Astrocyte (in vitro differentiated cells and primary cell): Measurements from ENCODE around the gene LRRTM3. TPM values are rescaled to one million over a fixed set of nuclear protein-coding genes. Genes with fewer than 3 reads are reported as not detected.

Experiments
- DNase-seq: peaks from one replicate; pipeline ENCODE4 v3.0.0-alpha.2; 2010; ENCODE audit warnings: low read depth
- FAIRE-seq: peaks from 2 replicates; lab custom pipeline; 2011; peaks lifted over from hg19 to GRCh38; lab: Jason Lieb, UNC
- H2AFZ ChIP-seq: 2 replicates; pipeline ENCODE4 v1.6.0; 2012; ENCODE audit warnings: low read depth, low read length, inconsistent platforms
- H3K27ac ChIP-seq: 2 replicates; pipeline ENCODE4 v1.5.1; 2011; ENCODE audit warnings: low read depth, low read length, inconsistent platforms
- H3K27me3 ChIP-seq: 2 replicates; pipeline ENCODE4 v1.6.0; 2011; ENCODE audit warnings: low read length, inconsistent platforms; ENCODE audit not compliant: insufficient read depth
- H3K36me3 ChIP-seq: 2 replicates; pipeline ENCODE4 v1.5.1; 2011; ENCODE audit warnings: low read length, inconsistent platforms; ENCODE audit not compliant: insufficient read depth
- H3K4me1 ChIP-seq: 2 replicates; pipeline ENCODE4 v1.5.1; 2011; ENCODE audit warnings: low read length, inconsistent platforms; ENCODE audit not compliant: insufficient read depth
- H3K4me2 ChIP-seq: 2 replicates; pipeline ENCODE4 v1.6.0; 2012; ENCODE audit warnings: low read length, inconsistent platforms
- H3K4me3 ChIP-seq: 2 replicates; pipeline ENCODE4 v1.5.1; 2011; ENCODE audit warnings: low read depth, mild to moderate bottlenecking, low read length, inconsistent platforms; ENCODE audit not compliant: insufficient read depth
- H3K79me2 ChIP-seq: 2 replicates; pipeline ENCODE4 v1.6.0; 2012; ENCODE audit warnings: mild to moderate bottlenecking, low read length, inconsistent platforms; ENCODE audit not compliant: insufficient read depth
- H3K9ac ChIP-seq: 2 replicates; pipeline ENCODE4 v1.6.0; 2012; ENCODE audit warnings: mild to moderate bottlenecking, low read length, inconsistent platforms
- H3K9me3 ChIP-seq: 2 replicates; pipeline ENCODE4 v1.5.1; 2012; ENCODE audit warnings: low read depth, mild to moderate bottlenecking, low read length, inconsistent platforms; ENCODE audit not compliant: insufficient read depth
- H4K20me1 ChIP-seq: 2 replicates; pipeline ENCODE4 v1.6.0; 2012; ENCODE audit warnings: low read length, inconsistent platforms; ENCODE audit not compliant: insufficient read depth
- H3K27ac Mint-ChIP-seq: one replicate; pipeline ENCODE4 v1.8.0; 2021; ENCODE audit warnings: mild to moderate bottlenecking, mixed read lengths; ENCODE audit not compliant: unreplicated experiment
- H3K27me3 Mint-ChIP-seq: one replicate; pipeline ENCODE4 v1.8.0; 2021; ENCODE audit warnings: low read depth, mixed read lengths; ENCODE audit not compliant: unreplicated experiment
- H3K36me3 Mint-ChIP-seq: one replicate; pipeline ENCODE4 v1.8.0; 2021; ENCODE audit warnings: low read depth, mixed read lengths; ENCODE audit not compliant: unreplicated experiment
- H3K4me1 Mint-ChIP-seq: one replicate; pipeline ENCODE4 v1.8.0; 2021; ENCODE audit warnings: low read depth, mixed read lengths; ENCODE audit not compliant: unreplicated experiment
- H3K4me3 Mint-ChIP-seq: one replicate; pipeline ENCODE4 v1.8.0; 2021; ENCODE audit warnings: mild to moderate bottlenecking, moderate library complexity, mixed read lengths; ENCODE audit not compliant: unreplicated experiment
- H3K9me3 Mint-ChIP-seq: one replicate; pipeline ENCODE4 v1.8.0; 2021; ENCODE audit warnings: mild to moderate bottlenecking, mixed read lengths; ENCODE audit not compliant: unreplicated experiment
- EZH2 ChIP-seq: IDR thresholded peaks from 2 replicates; pipeline ENCODE4 v1.6.1; 2012; ENCODE audit warnings: mild to moderate bottlenecking, low read length, inconsistent platforms; ENCODE audit not compliant: insufficient read depth
- total RNA-seq: library from RNA; stranded (reverse); gene quantifications from 2 replicates; pipeline ENCODE4 v1.2.1, GENCODE V29; 2021
- TF ChIP-seq, protein P1 (sequence below): IDR thresholded peaks from 2 replicates; pipeline ENCODE4 v1.5.1; 2011; ENCODE audit warnings: low read depth, mild to moderate bottlenecking, inconsistent platforms, low read length, moderate library complexity; ENCODE audit not compliant: insufficient read depth

The LRRTM3 gene
- total RNA-seq, 1 donor from 2014 or later: 0.09 TPM

DNA sequence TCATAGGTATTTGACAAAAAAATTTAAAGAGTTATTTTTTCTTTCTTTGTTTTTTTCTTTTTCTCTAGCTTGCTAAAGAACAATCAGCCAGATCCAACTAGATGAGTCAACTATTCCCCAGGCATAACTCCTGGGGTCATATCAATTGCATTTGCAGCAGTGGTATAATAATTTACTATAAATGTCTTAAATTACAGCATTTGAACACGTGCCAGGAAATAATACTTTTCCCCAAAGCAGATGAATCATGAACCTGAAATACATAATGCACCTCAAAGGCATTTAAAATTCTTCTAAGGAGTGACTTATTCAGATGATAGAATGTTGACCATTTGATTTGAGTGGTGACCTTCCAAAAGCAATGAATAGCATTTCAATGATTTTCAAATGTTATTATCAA is 190.1 kb downstream of the LRRTM3 start:
- H3K4me1 Mint-ChIP-seq: peaks cover 2% of the 10 kb centered on the region
- no peaks in the 10 kb centered on the region for H3K27me3 ChIP-seq
- H3K36me3 Mint-ChIP-seq: no peaks in the 10 kb centered on the region
- H3K4me2 ChIP-seq: no peak overlapping the region
- peak; percentile 34 for DNase-seq
- H3K9me3 Mint-ChIP-seq: no peaks in the 10 kb centered on the region
- H3K27ac Mint-ChIP-seq: no peak overlapping the region
- no peaks in the 10 kb centered on the region for H3K9me3 ChIP-seq
- no peaks in the 10 kb centered on the region for H4K20me1 ChIP-seq
- no peak overlapping the region for H2AFZ ChIP-seq
- H3K4me3 Mint-ChIP-seq: no peak overlapping the region
- H3K4me1 ChIP-seq: peaks cover 3% of the 10 kb centered on the region
- H3K27me3 Mint-ChIP-seq: no peaks in the 10 kb centered on the region
- TF ChIP-seq, protein P1, sequence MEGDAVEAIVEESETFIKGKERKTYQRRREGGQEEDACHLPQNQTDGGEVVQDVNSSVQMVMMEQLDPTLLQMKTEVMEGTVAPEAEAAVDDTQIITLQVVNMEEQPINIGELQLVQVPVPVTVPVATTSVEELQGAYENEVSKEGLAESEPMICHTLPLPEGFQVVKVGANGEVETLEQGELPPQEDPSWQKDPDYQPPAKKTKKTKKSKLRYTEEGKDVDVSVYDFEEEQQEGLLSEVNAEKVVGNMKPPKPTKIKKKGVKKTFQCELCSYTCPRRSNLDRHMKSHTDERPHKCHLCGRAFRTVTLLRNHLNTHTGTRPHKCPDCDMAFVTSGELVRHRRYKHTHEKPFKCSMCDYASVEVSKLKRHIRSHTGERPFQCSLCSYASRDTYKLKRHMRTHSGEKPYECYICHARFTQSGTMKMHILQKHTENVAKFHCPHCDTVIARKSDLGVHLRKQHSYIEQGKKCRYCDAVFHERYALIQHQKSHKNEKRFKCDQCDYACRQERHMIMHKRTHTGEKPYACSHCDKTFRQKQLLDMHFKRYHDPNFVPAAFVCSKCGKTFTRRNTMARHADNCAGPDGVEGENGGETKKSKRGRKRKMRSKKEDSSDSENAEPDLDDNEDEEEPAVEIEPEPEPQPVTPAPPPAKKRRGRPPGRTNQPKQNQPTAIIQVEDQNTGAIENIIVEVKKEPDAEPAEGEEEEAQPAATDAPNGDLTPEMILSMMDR: no peak
- TF ChIP-seq EZH2: no peak
- H3K4me3 ChIP-seq: no peak overlapping the region
- H3K79me2 ChIP-seq: no peaks in the 10 kb centered on the region
- H3K27ac ChIP-seq: no peak overlapping the region
- H3K9ac ChIP-seq: no peak overlapping the region
- FAIRE-seq: no peak
- H3K36me3 ChIP-seq: no peaks in the 10 kb centered on the region

DNA sequence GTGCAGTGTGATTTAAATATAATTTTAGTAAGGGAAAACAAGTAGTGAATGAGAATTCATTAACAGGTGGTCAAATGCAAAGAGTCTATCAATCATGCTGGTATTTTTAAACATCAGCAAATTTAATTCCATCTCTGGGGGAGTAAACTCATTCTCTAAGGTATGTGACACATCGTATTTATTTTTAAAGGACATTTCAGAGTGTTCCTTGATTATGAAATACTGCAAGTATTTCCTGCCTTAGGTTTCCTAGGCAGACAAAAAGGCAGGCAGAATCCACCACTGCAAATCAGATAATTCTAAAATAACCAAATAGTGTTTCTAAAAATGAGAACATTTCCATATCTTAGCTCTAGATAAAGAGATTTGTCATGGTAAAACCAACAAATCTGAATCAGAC is 193.8 kb downstream of the LRRTM3 start:
- Histone ChIP-seq H3K9me3 (no peaks in the 10 kb centered on the region), H3K4me1 (peaks cover 3% of the 10 kb centered on the region), H3K79me2 (no peaks in the 10 kb centered on the region), H3K27ac (no peak overlapping the region), H2AFZ (no peak overlapping the region), H3K27me3 (no peaks in the 10 kb centered on the region), H4K20me1 (no peaks in the 10 kb centered on the region), H3K36me3 (no peaks in the 10 kb centered on the region), H3K4me3 (no peak overlapping the region), H3K9ac (no peak overlapping the region), H3K4me2 (no peak overlapping the region)
- no peaks in the 10 kb centered on the region for H3K9me3 Mint-ChIP-seq
- H3K4me3 Mint-ChIP-seq: no peak overlapping the region
- H3K27ac Mint-ChIP-seq: no peak overlapping the region
- peaks cover 2% of the 10 kb centered on the region for H3K4me1 Mint-ChIP-seq
- no peaks in the 10 kb centered on the region for H3K27me3 Mint-ChIP-seq
- DNase-seq (peak; percentile 1), FAIRE-seq (no peak)
- no peaks in the 10 kb centered on the region for H3K36me3 Mint-ChIP-seq
- TF ChIP-seq, protein P1: no peak
- TF ChIP-seq EZH2: no peak

DNA sequence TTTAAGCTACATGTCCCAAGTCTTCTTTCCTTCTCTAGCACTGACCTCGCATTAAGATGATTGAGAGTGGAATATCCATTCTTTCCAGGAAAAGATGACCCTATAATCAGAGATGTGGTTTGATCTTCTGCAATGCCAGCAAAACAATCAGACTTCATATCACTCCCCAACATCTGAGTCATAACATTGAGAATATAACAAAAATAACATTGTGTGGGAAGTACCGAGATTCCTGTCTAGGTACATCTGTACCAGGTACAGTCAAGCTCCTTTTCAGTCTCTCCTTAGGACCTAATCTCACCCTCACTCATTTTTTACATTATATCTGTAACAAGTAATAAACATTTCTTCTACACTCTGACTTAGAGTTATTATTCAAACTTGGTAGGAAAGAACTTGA is 201.6 kb downstream of the LRRTM3 start:
- H3K4me3 Mint-ChIP-seq: no peak overlapping the region
- Histone ChIP-seq H3K79me2 (no peaks in the 10 kb centered on the region), H3K27me3 (no peaks in the 10 kb centered on the region), H3K4me2 (no peak overlapping the region), H3K9me3 (no peaks in the 10 kb centered on the region), H4K20me1 (no peaks in the 10 kb centered on the region), H3K4me3 (no peak overlapping the region), H3K4me1 (no peaks in the 10 kb centered on the region), H3K9ac (no peak overlapping the region), H2AFZ (no peak overlapping the region), H3K36me3 (no peaks in the 10 kb centered on the region), H3K27ac (no peak overlapping the region)
- no peak for FAIRE-seq
- no peaks in the 10 kb centered on the region for H3K9me3 Mint-ChIP-seq
- H3K4me1 Mint-ChIP-seq: no peaks in the 10 kb centered on the region
- no peak overlapping the region for H3K27ac Mint-ChIP-seq
- no peaks in the 10 kb centered on the region for H3K36me3 Mint-ChIP-seq
- no peaks in the 10 kb centered on the region for H3K27me3 Mint-ChIP-seq
- no peak for TF ChIP-seq EZH2
- TF ChIP-seq, protein P1: no peak
- no peak for DNase-seq
